GM20431 (cell line): ENCODE results near the gene HS3ST3B1.

Experiments
- in situ Hi-C: fragments of 300-500 bp; cut with MseI, MboI; formaldehyde crosslinking; loops from one replicate; pipeline ENCODE4 v1.15.0; 2020; ENCODE audit warnings: low sequenced_read_pairs; ENCODE audit not compliant: unreplicated experiment

HS3ST3B1 gene

GRCh38 chr17:14318109-14318917 is 17.4 kb downstream of the HS3ST3B1 start:
- in situ Hi-C loops = loop anchor here (25.0 kb wide), 1 partner anchor 731 kb away; no protein-coding TSS in a partner anchor

- in situ Hi-C loops = loop anchor here (25.0 kb wide), 1 partner anchor 732 kb away; no protein-coding TSS in a partner anchor
These were observed 18.0 kb downstream of the HS3ST3B1 start for GRCh38 chr17:14318918-14319205.

GRCh38 chr17:14320098-14320497 is 19.2 kb downstream of the HS3ST3B1 start:
- in situ Hi-C loops = loop anchor here (25.0 kb wide), 1 partner anchor 733 kb away; no protein-coding TSS in a partner anchor

GRCh38 chr17:14320734-14321475 is 20.0 kb downstream of the HS3ST3B1 start:
- in situ Hi-C loops = loop anchor here (25.0 kb wide), 1 partner anchor 734 kb away; no protein-coding TSS in a partner anchor

- in situ Hi-C loops = loop anchor here (25.0 kb wide), 1 partner anchor 734 kb away; no protein-coding TSS in a partner anchor
These were observed 20.6 kb downstream of the HS3ST3B1 start for GRCh38 chr17:14321476-14321949.

- in situ Hi-C loops = loop anchor here (25.0 kb wide), 1 partner anchor 735 kb away; no protein-coding TSS in a partner anchor
These were observed 21.3 kb downstream of the HS3ST3B1 start for GRCh38 chr17:14321980-14322776.

GRCh38 chr17:14323522-14323981 is 22.7 kb downstream of the HS3ST3B1 start:
- in situ Hi-C loops = loop anchor here (25.0 kb wide), 1 partner anchor 736 kb away; no protein-coding TSS in a partner anchor

GRCh38 chr17:14325618-14326167 is 24.8 kb downstream of the HS3ST3B1 start:
- in situ Hi-C loops = no loop called here

- in situ Hi-C loops = no loop called here
These were observed 29.1 kb downstream of the HS3ST3B1 start for GRCh38 chr17:14329900-14330491.

- in situ Hi-C loops = no loop called here
These were observed 29.6 kb downstream of the HS3ST3B1 start for GRCh38 chr17:14330492-14330962.

GRCh38 chr17:14331225-14331981 is 30.5 kb downstream of the HS3ST3B1 start:
- in situ Hi-C loops = no loop called here

GRCh38 chr17:14331982-14332298 is 31.1 kb downstream of the HS3ST3B1 start:
- in situ Hi-C loops = no loop called here

GRCh38 chr17:14332331-14332730 is 31.4 kb downstream of the HS3ST3B1 start:
- in situ Hi-C loops = no loop called here

- in situ Hi-C loops = no loop called here
These were observed 32.6 kb downstream of the HS3ST3B1 start for GRCh38 chr17:14333506-14333905.

- in situ Hi-C loops = no loop called here
These were observed 33.5 kb downstream of the HS3ST3B1 start for GRCh38 chr17:14334276-14334840.

GRCh38 chr17:14334919-14335318 is 34.0 kb downstream of the HS3ST3B1 start:
- in situ Hi-C loops = no loop called here

- in situ Hi-C loops = no loop called here
These were observed 35.5 kb downstream of the HS3ST3B1 start for GRCh38 chr17:14336418-14336817.

GRCh38 chr17:14337596-14338079 is 36.8 kb downstream of the HS3ST3B1 start:
- in situ Hi-C loops = no loop called here
